Hepatocyte (in vitro differentiated cells): ENCODE data around the gene RFNG.

ENCODE experiments used
- CTCF ChIP-seq: fragments of 200-600 bp; sonication (generic); IDR thresholded peaks from 2 replicates; pipeline ENCODE4 v1.5.1; 2016; ENCODE audit warnings: antibody characterized with exemption, mild to moderate bottlenecking; ENCODE audit not compliant: poor library complexity
- EZH2 ChIP-seq: fragments of 200-600 bp; sonication (generic); IDR thresholded peaks from 2 replicates; pipeline ENCODE4 v1.6.1; 2016; ENCODE audit warnings: antibody characterized with exemption, mild to moderate bottlenecking, borderline replicate concordance

- TF ChIP-seq CTCF (no peak), EZH2 (no peak)
These were observed 19.0 kb upstream of the RFNG start for GRCh38 chr17:82070611-82071010.
